K562 (cell line): ENCODE results near the gene RNF114. TPM values are rescaled to one million over a fixed set of nuclear protein-coding genes. Genes with fewer than 3 reads are reported as not detected.

Experiments used
- MEIS2 ChIP-seq: fragments of 450-650 bp; IDR thresholded peaks from 2 replicates; pipeline ENCODE4 v1.6.1; 2014; ENCODE audit warnings: mild to moderate bottlenecking; ENCODE audit not compliant: partially characterized antibody
- MGA ChIP-seq: fragments of 450-650 bp; IDR thresholded peaks from 2 replicates; pipeline ENCODE4 v1.6.1; 2016; ENCODE audit warnings: mild to moderate bottlenecking, moderate library complexity
- NRF1 ChIP-seq, 2 experiments: fragments of 450-650 bp; IDR thresholded peaks in 1 of 2; conservative IDR thresholded peaks in 1 of 2; 2 replicates each; pipeline ENCODE4 v1.6.1; 2014; ENCODE audit warnings: mild to moderate bottlenecking in 2 of 2
- TFAP4 ChIP-seq: sonication (generic); formaldehyde crosslinking; IDR thresholded peaks from 2 replicates; pipeline ENCODE4 v1.8.0; 2022; ENCODE audit warnings: missing genetic modification reagents, mild to moderate bottlenecking, moderate library complexity, borderline replicate concordance
- polyA plus RNA-seq, 8 experiments: library from polyadenylated mRNA; depleted of rRNA in 4 of 8; stranded (reverse) in 5 of 8; unstranded in 3 of 8; fragments of >200 nt; fragmentation: Nextera tagmentation in 2 of 8; fragmentation: Illumina TruSeq in 1 of 8; extraction: Ambion mirVana in 2 of 8; extraction: Trizol in 1 of 8; gene quantifications; 2 replicates each; pipeline versions ENCODE4 v1.2.1 to v1.2.3, GENCODE V29; 2011 to 2014; ENCODE audit warnings: inconsistent platforms in 1 of 8, missing spikeins in 1 of 8
- total RNA-seq, 7 experiments: library from RNA; depleted of rRNA in 6 of 7; stranded (reverse); fragments of >200 nt in 6 of 7; fragmentation: Illumina TruSeq in 2 of 7; extraction: Trizol in 2 of 7; gene quantifications; 2 replicates each; pipeline versions ENCODE4 v1.2.1 to v1.2.3, GENCODE V29; 2011 to 2021; ENCODE audit warnings: low replicate concordance in 1 of 7

The RNF114 gene
- total and polyA plus RNA-seq, 9 of the 15 experiments (the other 6 are each of a cell fraction or from before 2014, with no cell fraction given), result 38.6 to 111 (median 62.6) TPM

- peak; percentile 36; the same call in 1 of the 2 replicates for TF ChIP-seq MGA
- peak; percentile 71 for TF ChIP-seq MEIS2
- peak; percentile 36; the same call in 1 of the 2 replicates for TF ChIP-seq TFAP4
- 0 out of 4 replicates have a peak, but pooled peaks of 1 of the 2 experiments have one; percentile 22 for TF ChIP-seq NRF1 (conservative IDR thresholded peaks at IDR 0.05 in 1 of 2, IDR thresholded peaks at IDR 0.05 in 1 of 2)
Observed at GRCh38 chr20:49964964-49965780, 29.0 kb downstream of the RNF114 start (continued).
